ENCODE measurements around the gene CNKSR2.

Gene CNKSR2

GRCh38 chrX:21698272-21698671 lies 324.1 kb downstream of the CNKSR2 start:
- intact Hi-C loops (cut with micrococcal nuclease), result no loop called here
- Mint-ChIP-seq H3K27me3 (peaks cover 3% of the 10 kb centered on the region), H3K4me1 (ENCODE audit: low read depth) (peaks cover 14% of the 10 kb centered on the region), H3K27ac (no peak overlapping the region), H3K9me3 (no peaks in the 10 kb centered on the region), H3K36me3 (ENCODE audit: low read depth) (no peaks in the 10 kb centered on the region), H3K4me3 (no peak overlapping the region)

DNA sequence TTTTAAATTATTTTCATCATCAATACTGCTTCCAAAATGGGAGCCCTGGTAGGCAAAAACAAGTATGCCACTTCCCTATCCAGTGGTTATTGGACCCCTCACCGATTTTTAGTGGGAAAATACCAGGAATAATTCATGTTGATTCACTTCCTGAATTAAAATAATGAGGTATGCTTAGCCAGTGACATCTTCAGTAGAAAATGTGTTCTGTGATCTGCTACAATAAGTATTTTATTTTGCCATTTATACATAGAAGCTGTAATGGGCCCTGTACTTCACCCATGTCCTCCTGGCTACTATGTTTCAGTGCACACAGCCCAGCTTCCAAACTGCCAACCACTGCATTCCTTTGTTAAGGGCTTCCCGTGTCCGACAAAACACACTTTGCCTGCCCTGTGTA lies 324.9 kb downstream of the CNKSR2 start:
- intact Hi-C loops (cut with micrococcal nuclease), result no loop called here
- Mint-ChIP-seq H3K27me3 (peaks cover 3% of the 10 kb centered on the region), H3K27ac (peak overlapping the region; percentile 30), H3K4me3 (no peak overlapping the region), H3K36me3 (ENCODE audit: low read depth) (no peaks in the 10 kb centered on the region), H3K9me3 (no peaks in the 10 kb centered on the region), H3K4me1 (ENCODE audit: low read depth) (peaks cover 14% of the 10 kb centered on the region)

- Mint-ChIP-seq H3K9me3 (no peaks in the 10 kb centered on the region), H3K4me1 (ENCODE audit: low read depth) (peaks cover 14% of the 10 kb centered on the region), H3K27ac (no peak overlapping the region), H3K36me3 (ENCODE audit: low read depth) (no peaks in the 10 kb centered on the region), H3K4me3 (no peak overlapping the region), H3K27me3 (peaks cover 3% of the 10 kb centered on the region)
- intact Hi-C loops (cut with micrococcal nuclease), result no loop called here
These were observed 326.1 kb downstream of the CNKSR2 start for GRCh38 chrX:21700275-21700674.

GRCh38 chrX:21700967-21701366 lies 326.7 kb downstream of the CNKSR2 start:
- no peak overlapping the region for H3K27ac Mint-ChIP-seq
- no peaks in the 10 kb centered on the region for H3K36me3 Mint-ChIP-seq (ENCODE audit: low read depth)
- H3K4me3 Mint-ChIP-seq, result no peak overlapping the region
- peaks cover 14% of the 10 kb centered on the region for H3K4me1 Mint-ChIP-seq (ENCODE audit: low read depth)
- H3K27me3 Mint-ChIP-seq, result peaks cover 3% of the 10 kb centered on the region
- intact Hi-C loops (cut with micrococcal nuclease), result no loop called here
- H3K9me3 Mint-ChIP-seq, result no peaks in the 10 kb centered on the region

DNA sequence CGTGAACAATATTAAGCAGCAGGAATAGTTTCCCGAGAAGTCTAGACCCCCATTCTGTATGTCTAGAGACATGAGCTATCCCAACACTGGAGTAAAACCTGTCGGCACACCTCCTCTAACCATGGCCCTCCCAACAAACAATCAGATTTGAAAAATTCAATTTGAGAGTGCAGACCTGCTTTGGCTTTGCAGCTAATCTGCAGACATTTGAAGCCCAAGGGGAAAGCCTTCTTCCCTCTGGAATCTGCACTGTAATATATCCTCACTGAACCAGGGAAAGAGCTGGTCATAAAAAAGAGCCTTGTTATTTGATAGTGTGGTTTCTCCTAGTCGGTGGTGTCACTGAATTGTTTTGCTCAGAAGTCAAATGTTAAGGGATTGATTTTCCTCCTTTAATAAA lies 328.5 kb downstream of the CNKSR2 start:
- Mint-ChIP-seq H3K36me3 (ENCODE audit: low read depth) (no peaks in the 10 kb centered on the region), H3K27me3 (peaks cover 3% of the 10 kb centered on the region), H3K9me3 (no peaks in the 10 kb centered on the region), H3K4me3 (no peak overlapping the region), H3K27ac (no peak overlapping the region), H3K4me1 (ENCODE audit: low read depth) (peaks cover 14% of the 10 kb centered on the region)
- intact Hi-C loops (cut with micrococcal nuclease), result no loop called here

Measured in dendritic cell treated with granulocyte-macrophage colony-stimulating factor and Interleukin-4, amounts not matched to agents 40 ng/mL and 50 ng/mL, for 4 days (primary cell).